Placental epithelial cell (primary cell): Measurements from ENCODE around the gene NR1D2. TPM values are rescaled to one million over a fixed set of nuclear protein-coding genes. Genes with fewer than 3 reads are reported as not detected.

ENCODE experiments used
- total RNA-seq: library from RNA; depleted of rRNA; stranded (reverse); fragments of >200 nt; gene quantifications from 2 replicates; pipeline ENCODE4 v1.2.3, GENCODE V29; 2012

The NR1D2 gene
- total RNA-seq: 30.2 and 38.9 TPM in 2 replicates

GRCh38 chr3:23944861-23945662 is at the start of gene NR1D2:
Gene NR1D2, plus strand, starts transcription at chr3:23945286. Its CDS starts 293 bp downstream, at chr3:23945579.

DNA sequence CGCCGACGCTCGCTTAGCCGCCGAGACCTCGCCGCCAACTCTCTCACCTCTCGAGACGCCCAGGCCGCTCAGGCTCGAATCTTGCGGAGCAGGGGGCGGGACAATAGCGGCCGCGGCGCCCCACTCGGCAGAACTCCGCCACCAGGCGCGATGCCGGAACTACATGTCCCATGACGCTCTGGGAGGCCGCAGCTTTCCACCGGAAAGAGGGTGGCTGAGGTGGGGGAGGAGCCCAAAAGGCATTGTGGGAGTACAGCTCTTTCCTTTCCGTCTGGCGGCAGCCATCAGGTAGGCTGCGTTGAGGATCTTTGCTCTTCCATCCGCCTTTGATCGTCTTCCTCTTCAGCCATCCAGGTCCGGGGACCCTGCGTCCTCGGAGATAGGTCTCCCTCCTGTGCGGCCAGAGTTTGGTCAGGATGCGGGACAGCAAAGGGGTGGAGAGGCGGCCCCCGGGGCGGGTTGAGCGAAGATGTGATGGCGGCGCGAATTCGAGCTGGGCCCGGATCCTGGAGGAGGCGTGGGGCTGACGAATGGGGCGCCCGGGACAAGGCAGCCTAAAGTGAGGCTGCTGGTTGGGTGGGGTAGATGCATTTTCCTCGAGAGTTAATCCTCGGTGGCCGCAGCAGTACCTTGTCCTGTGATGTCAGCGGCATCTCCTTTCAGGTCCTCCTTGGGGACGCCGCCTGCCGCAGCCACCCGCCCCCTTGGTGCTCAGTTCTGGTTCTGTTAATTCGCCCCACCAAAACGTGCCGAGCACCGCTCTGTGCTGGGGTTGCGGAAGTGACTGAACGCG is 28.0 kb upstream of the NR1D2 start, which contains the start of the genes NKIRAS1 and RPL15:
Gene NKIRAS1, minus strand, starts transcription at position 105 of the 793 bp plus-strand sequence. CDS start 6,086 bp downstream, outside the sequence.
Gene RPL15, plus strand, starts transcription at position 247 of the 793 bp plus-strand sequence. CDS start 728 bp downstream, outside the sequence.

Other genes with a start within 250 kb of the NR1D2 start
- 42.4 and 65.1 TPM in 2 replicates for gene UBE2E1, start 139.3 kb upstream of the NR1D2 start, total RNA-seq
- gene NKIRAS1, start 28.3 kb upstream of the NR1D2 start, total RNA-seq: 12.2 and 12.6 TPM in 2 replicates
- gene RPL15, start 28.2 kb upstream of the NR1D2 start, total RNA-seq: 1,804 and 2,890 TPM in 2 replicates